Kidney (tissue), 14 donors: ENCODE results near the gene TNFSF8. TPM values are rescaled to one million over a fixed set of nuclear protein-coding genes. Genes with fewer than 3 reads are reported as not detected.

Experiments
- DNase-seq, 5 donors: peaks; one replicate each; pipeline ENCODE4 v3.0.0-alpha.2; 2013 to 2020
- FAIRE-seq: peaks from 2 replicates; lab custom pipeline; 2012; peaks lifted over from hg19 to GRCh38; lab: Jason Lieb, UNC
- H3K27ac ChIP-seq, 2 donors: one replicate each; pipeline ENCODE4 v1.7.0; 2013; ENCODE audit warnings: low read depth in 2 of 2, low read length in 2 of 2, inconsistent platforms in 1 of 2
- H3K27me3 ChIP-seq: one replicate; pipeline ENCODE4 v1.7.1; 2013; ENCODE audit warnings: low read length, inconsistent platforms; ENCODE audit not compliant: control insufficient read depth, insufficient read depth
- H3K36me3 ChIP-seq, 3 donors: one replicate each; pipeline versions ENCODE4 v1.7.0 to v1.7.1; 2013; ENCODE audit warnings: low read length in 3 of 3, control low read depth in 1 of 3, inconsistent platforms in 1 of 3; ENCODE audit not compliant: insufficient read depth in 3 of 3, control insufficient read depth in 2 of 3
- H3K4me1 ChIP-seq, 3 donors: one replicate each; pipeline versions ENCODE4 v1.7.0 to v1.7.1; 2013; ENCODE audit warnings: low read length in 3 of 3, inconsistent platforms in 1 of 3, low read depth in 1 of 3; ENCODE audit not compliant: control insufficient read depth in 2 of 3, insufficient read depth in 2 of 3
- H3K4me3 ChIP-seq, 3 donors: one replicate each; pipeline versions ENCODE4 v1.7.0 to v1.8.1; 2013; ENCODE audit warnings: low read length in 3 of 3, control low read depth in 1 of 3, inconsistent platforms in 1 of 3
- H3K9ac ChIP-seq, 3 donors: one replicate each; pipeline versions ENCODE4 v1.7.0 to v1.7.1; 2013; ENCODE audit warnings: low read length in 3 of 3, control low read depth in 1 of 3, inconsistent platforms in 1 of 3
- H3K9me3 ChIP-seq, 3 donors: one replicate each; pipeline versions ENCODE4 v1.7.0 to v1.7.1; 2013; ENCODE audit warnings: low read length in 3 of 3, control low read depth in 1 of 3, inconsistent platforms in 1 of 3; ENCODE audit not compliant: control insufficient read depth in 2 of 3, insufficient read depth in 1 of 3
- intact Hi-C: fragments of 100-400 bp; cut with DNase I; formaldehyde crosslinking; loops from one replicate; pipeline ENCODE4 v1.11.1; 2022
- polyA plus RNA-seq: library from polyadenylated mRNA; stranded (reverse); fragments of 350-450 nt; fragmentation: Illumina TruSeq; extraction: RNeasy Lipid Tissue Mini Kit (QIAGEN cat#74804); gene quantifications from one replicate; pipeline ENCODE4 v1.2.3, GENCODE V29; 2014; ENCODE audit warnings: low read depth, low replicate concordance; ENCODE audit not compliant: insufficient read depth
- total RNA-seq: library from RNA; stranded (reverse); fragmentation: NEBNext Ultra II Directional; extraction: Animal tissue kit (Norgen Biotek cat#: 25700); gene quantifications from one replicate; pipeline ENCODE4 v1.2.1, GENCODE V29; 2021
- TF ChIP-seq, protein P1 (sequence below): IDR thresholded peaks from 3 replicates; pipeline ENCODE4 v1.5.1; 2012; ENCODE audit warnings: mild to moderate bottlenecking, moderate library complexity, borderline replicate concordance; ENCODE audit not compliant: insufficient read depth; ENCODE audit errors: extremely low read depth
- donor health status: control.
- donor health status: control.
- donor health status: control.
- donor health status: control.
- donor health status: control.
- donor health status: DM: yes; HTN: yes; CAD: no.
- donor health status: Normal renal cell carcinoma (clear cell type).

TNFSF8 gene
- total and polyA plus RNA-seq, 2 donors from 2014 or later, result 0.43 to 5.0 TPM

DNA sequence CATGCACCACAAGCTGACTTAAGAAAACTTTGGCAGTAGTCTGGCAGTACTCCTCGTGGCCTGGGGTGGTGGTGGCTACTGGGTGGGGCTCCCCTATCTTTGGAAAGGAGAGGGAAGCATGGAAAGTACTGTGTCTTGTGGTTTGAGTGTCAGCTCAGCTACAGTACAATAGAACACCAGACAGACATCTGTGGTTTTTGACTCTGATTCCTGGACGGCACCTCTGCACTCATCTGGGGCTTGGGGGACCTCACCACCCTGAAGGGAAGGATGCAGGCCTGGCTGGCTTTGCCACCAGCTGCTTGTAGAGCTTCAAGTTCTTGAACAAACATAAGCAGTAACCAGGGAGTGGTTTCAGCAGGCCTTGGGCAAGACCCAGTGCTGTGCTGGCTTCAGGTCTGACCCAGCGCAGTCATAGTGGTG is 40.6 kb downstream of the TNFSF8 start:
- H3K27ac ChIP-seq, result no peak overlapping the region
- H3K4me3 ChIP-seq, result no peak overlapping the region
- peaks cover 0 to 7% (median 3%) of the 10 kb centered on the region in 3 donors for H3K4me1 ChIP-seq
- intact Hi-C loops, result no loop called here
- H3K9ac ChIP-seq, result no peak overlapping the region
- H3K9me3 ChIP-seq, result no peaks in the 10 kb centered on the region
- TF ChIP-seq, protein P1, sequence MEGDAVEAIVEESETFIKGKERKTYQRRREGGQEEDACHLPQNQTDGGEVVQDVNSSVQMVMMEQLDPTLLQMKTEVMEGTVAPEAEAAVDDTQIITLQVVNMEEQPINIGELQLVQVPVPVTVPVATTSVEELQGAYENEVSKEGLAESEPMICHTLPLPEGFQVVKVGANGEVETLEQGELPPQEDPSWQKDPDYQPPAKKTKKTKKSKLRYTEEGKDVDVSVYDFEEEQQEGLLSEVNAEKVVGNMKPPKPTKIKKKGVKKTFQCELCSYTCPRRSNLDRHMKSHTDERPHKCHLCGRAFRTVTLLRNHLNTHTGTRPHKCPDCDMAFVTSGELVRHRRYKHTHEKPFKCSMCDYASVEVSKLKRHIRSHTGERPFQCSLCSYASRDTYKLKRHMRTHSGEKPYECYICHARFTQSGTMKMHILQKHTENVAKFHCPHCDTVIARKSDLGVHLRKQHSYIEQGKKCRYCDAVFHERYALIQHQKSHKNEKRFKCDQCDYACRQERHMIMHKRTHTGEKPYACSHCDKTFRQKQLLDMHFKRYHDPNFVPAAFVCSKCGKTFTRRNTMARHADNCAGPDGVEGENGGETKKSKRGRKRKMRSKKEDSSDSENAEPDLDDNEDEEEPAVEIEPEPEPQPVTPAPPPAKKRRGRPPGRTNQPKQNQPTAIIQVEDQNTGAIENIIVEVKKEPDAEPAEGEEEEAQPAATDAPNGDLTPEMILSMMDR, result no peak
- DNase-seq (no peak), FAIRE-seq (no peak)
- H3K36me3 ChIP-seq, result no peaks in the 10 kb centered on the region
- no peaks in the 10 kb centered on the region for H3K27me3 ChIP-seq

DNA sequence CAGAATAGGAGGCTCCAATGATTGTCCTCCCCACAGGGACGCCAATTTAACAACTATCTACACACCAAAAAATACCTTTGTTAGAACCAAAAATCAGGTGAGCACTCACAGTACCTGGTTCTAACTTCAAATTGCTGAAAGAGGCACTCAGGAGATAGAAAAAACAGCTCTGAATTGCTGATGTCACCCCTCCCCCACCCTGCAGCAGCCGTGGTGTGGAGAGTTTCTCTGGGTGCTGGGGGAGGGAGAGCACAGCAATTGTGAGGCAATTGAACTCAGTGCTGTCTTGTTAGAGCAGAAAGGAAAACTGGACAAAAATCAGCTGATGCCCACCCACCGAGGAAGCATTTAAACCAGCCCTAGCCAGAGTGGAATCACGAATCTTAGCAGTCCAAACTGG is 41.8 kb downstream of the TNFSF8 start:
- no peaks in the 10 kb centered on the region for H3K4me1 ChIP-seq
- peaks cover 0 to 2% (median 0%) of the 10 kb centered on the region in 3 donors for H3K9me3 ChIP-seq
- H3K27ac ChIP-seq, result no peak overlapping the region
- TF ChIP-seq, protein P1, result no peak
- H3K36me3 ChIP-seq, result no peaks in the 10 kb centered on the region
- no peak overlapping the region for H3K4me3 ChIP-seq
- FAIRE-seq, result no peak
- intact Hi-C loops, result no loop called here
- no peaks in the 10 kb centered on the region for H3K27me3 ChIP-seq
- DNase-seq, result no peak
- no peak overlapping the region for H3K9ac ChIP-seq

DNA sequence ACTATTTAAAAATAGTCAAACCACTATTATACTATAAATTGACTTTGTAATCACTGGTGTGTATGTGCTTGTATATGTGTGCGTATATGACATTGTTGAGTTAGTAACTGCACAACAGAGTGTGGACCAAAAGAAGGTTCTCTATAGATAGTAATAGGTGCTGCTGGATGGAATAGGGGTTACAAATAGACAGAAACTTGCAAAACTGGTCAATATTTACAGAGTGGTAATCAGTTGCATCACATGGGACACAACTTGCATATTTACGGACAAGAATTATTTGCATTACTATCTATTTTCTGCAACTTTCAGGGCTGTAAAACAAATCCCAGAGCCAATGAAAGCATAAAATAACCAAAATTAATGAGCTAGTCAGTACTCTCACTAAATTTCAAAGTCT is 42.4 kb downstream of the TNFSF8 start:
- no peak for FAIRE-seq

More for the DNA sequence above, 42.4 kb downstream of the TNFSF8 start:
- Histone ChIP-seq H3K4me1 (no peaks in the 10 kb centered on the region), H3K27ac (no peak overlapping the region), H3K36me3 (no peaks in the 10 kb centered on the region), H3K9ac (no peak overlapping the region), H3K9me3 (peaks cover 0 to 3% (median 0%) of the 10 kb centered on the region in 3 donors), H3K4me3 (no peak overlapping the region), H3K27me3 (no peaks in the 10 kb centered on the region)
- intact Hi-C loops, result no loop called here
- TF ChIP-seq, protein P1, result no peak
- DNase-seq, result no peak
